HG03066 (cell line): Measurements from ENCODE around the gene PPM1M.
"Not testable (repeated sequence)": the region's sequence is repeated elsewhere in the genome, so short reads cannot be mapped to it uniquely, and the experiment has no call there.

Experiments used
- ATAC-seq: cut with Tn5 transposase; IDR thresholded peaks from one replicate; pipeline ENCODE4 v1.9.1; 2021; ENCODE audit warnings: low read depth; ENCODE audit not compliant: unreplicated experiment

Gene PPM1M

GRCh38 chr3:52272172-52272571, 26.6 kb downstream of the PPM1M start:
- not testable (repeated sequence) for ATAC-seq

GRCh38 chr3:52272831-52273230, 27.3 kb downstream of the PPM1M start:
- ATAC-seq, result no peak

- not testable (repeated sequence) for ATAC-seq
These were observed 29.2 kb downstream of the PPM1M start for GRCh38 chr3:52274781-52275180.

GRCh38 chr3:52277071-52277964, 31.8 kb downstream of the PPM1M start:
- no peak for ATAC-seq

GRCh38 chr3:52277972-52278509, 32.5 kb downstream of the PPM1M start:
- ATAC-seq, result peak; percentile 48

- ATAC-seq, result peak; percentile 76
These were observed 33.0 kb downstream of the PPM1M start, which contains the start of gene WDR82 for GRCh38 chr3:52278510-52279069. WDR82 (minus strand) TSS chr3:52278649; CDS start chr3:52278361, 288 bp downstream.

- no peak for ATAC-seq
These were observed 34.0 kb downstream of the PPM1M start for GRCh38 chr3:52279596-52279995.

GRCh38 chr3:52280050-52280461, 34.5 kb downstream of the PPM1M start:
- no peak for ATAC-seq

- no peak for ATAC-seq
These were observed 36.6 kb downstream of the PPM1M start for GRCh38 chr3:52281981-52282801.

- no peak for ATAC-seq
These were observed 37.7 kb downstream of the PPM1M start for GRCh38 chr3:52283306-52283705.

- not testable (repeated sequence) for ATAC-seq
These were observed 38.5 kb downstream of the PPM1M start for GRCh38 chr3:52284051-52284450.

- no peak for ATAC-seq
These were observed 41.2 kb downstream of the PPM1M start for GRCh38 chr3:52286777-52287110.

- no peak for ATAC-seq
These were observed 43.1 kb downstream of the PPM1M start for GRCh38 chr3:52288674-52289073.

GRCh38 chr3:52289338-52289746, 43.8 kb downstream of the PPM1M start:
- ATAC-seq, result no peak

- ATAC-seq, result no peak
These were observed 44.4 kb downstream of the PPM1M start for GRCh38 chr3:52289747-52290595.

- no peak for ATAC-seq
These were observed 45.3 kb downstream of the PPM1M start for GRCh38 chr3:52290596-52291507.

- no peak for ATAC-seq
These were observed 46.1 kb downstream of the PPM1M start for GRCh38 chr3:52291508-52292181.
